BJ (cell line): ENCODE measurements around the gene PLEKHA5. TPM values are rescaled to one million over a fixed set of nuclear protein-coding genes. Genes with fewer than 3 reads are reported as not detected.

ENCODE experiments used
- CTCF ChIA-PET: fragments of 350-600 bp; formaldehyde crosslinking; extraction: SDS; loops from one replicate; lab custom pipeline; 2021; ENCODE audit warnings: antibody characterized with exemption, inconsistent platforms; lab: Yijun Ruan, JAX
- POLR2A ChIA-PET: fragments of 300-600 bp; sonication (Branson Sonifier 250); formaldehyde crosslinking; extraction: SDS; loops from one replicate; lab custom pipeline; 2021; ENCODE audit warnings: antibody characterized with exemption; lab: Charles Lee
- DNase-seq: peaks from one replicate; pipeline ENCODE4 v3.0.0-alpha.2; 2011; ENCODE audit warnings: low read depth
- H3K27me3 ChIP-seq: 2 replicates; pipeline ENCODE4 v1.6.0; 2011; ENCODE audit warnings: low read length; ENCODE audit not compliant: control insufficient read depth, insufficient read depth
- H3K36me3 ChIP-seq: 2 replicates; pipeline ENCODE4 v1.5.1; 2011; ENCODE audit warnings: low read length; ENCODE audit not compliant: control insufficient read depth, insufficient read depth
- H3K4me3 ChIP-seq: 2 replicates; pipeline ENCODE4 v1.5.1; 2011; ENCODE audit warnings: low read depth, mild to moderate bottlenecking, control low read depth, low read length
- polyA plus RNA-seq: library from polyadenylated mRNA; depleted of rRNA; stranded (reverse); fragments of >200 nt; gene quantifications from 2 replicates; pipeline ENCODE4 v1.2.3, GENCODE V29; 2011
- TF ChIP-seq, protein P1 (sequence below): IDR thresholded peaks from 2 replicates; pipeline ENCODE4 v1.5.1; 2011; ENCODE audit warnings: low read depth, mild to moderate bottlenecking, control low read depth, inconsistent platforms, low read length, moderate library complexity; ENCODE audit not compliant: insufficient read depth

Gene PLEKHA5
- polyA plus RNA-seq, 1 experiment: 5.8 TPM

DNA sequence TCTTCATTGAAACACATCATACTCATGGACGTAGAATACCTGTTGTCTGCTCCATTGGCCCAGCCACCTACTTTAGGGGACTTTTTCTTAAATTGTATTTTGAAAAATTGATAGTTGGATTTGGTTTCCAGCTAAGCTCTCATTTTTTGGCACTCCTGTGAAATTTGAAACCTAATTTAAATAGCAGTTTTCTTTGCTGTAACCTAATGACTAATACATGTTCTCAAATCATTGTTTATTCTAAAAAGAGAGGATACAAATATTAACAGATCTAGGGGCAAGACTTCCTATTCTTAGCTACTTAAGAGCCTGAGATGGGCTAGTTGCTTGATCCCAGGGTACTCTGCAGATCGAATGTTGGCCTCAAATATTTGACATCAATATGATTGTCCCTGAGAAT is 78.9 kb downstream of the PLEKHA5 start:
- no peaks in the 10 kb centered on the region for H3K36me3 ChIP-seq
- ChIA-PET CTCF (interaction anchor here (0.5 to 1.6 kb wide), 2 partner anchors 9 to 292 kb away, joined by 3 to 5 read pairs; no protein-coding TSS in a partner anchor), POLR2A (no interaction called here)
- H3K4me3 ChIP-seq: no peak overlapping the region
- H3K27me3 ChIP-seq: no peaks in the 10 kb centered on the region
- TF ChIP-seq, protein P1, sequence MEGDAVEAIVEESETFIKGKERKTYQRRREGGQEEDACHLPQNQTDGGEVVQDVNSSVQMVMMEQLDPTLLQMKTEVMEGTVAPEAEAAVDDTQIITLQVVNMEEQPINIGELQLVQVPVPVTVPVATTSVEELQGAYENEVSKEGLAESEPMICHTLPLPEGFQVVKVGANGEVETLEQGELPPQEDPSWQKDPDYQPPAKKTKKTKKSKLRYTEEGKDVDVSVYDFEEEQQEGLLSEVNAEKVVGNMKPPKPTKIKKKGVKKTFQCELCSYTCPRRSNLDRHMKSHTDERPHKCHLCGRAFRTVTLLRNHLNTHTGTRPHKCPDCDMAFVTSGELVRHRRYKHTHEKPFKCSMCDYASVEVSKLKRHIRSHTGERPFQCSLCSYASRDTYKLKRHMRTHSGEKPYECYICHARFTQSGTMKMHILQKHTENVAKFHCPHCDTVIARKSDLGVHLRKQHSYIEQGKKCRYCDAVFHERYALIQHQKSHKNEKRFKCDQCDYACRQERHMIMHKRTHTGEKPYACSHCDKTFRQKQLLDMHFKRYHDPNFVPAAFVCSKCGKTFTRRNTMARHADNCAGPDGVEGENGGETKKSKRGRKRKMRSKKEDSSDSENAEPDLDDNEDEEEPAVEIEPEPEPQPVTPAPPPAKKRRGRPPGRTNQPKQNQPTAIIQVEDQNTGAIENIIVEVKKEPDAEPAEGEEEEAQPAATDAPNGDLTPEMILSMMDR: no peak
- DNase-seq: no peak

DNA sequence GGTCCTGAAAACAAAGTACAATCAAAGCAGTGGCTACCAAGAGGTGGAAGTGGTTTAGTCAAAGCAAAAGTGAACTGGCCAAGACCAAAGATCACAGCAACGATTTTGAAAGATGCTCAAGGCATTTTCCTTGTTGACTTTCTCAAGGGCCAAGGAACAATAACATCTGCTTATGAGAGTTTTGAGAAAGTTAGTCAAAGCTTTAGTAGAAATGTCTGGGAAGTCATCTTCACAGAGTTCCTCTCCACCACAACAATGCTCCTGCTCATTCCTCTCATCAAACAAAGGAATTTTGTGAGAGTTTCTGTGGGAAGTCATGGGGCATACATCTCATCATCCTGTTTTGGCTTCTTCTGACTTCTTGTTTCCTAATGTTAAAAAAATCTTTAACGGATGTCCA is 80.1 kb downstream of the PLEKHA5 start:
- TF ChIP-seq, protein P1: no peak
- POLR2A ChIA-PET: no interaction called here
- DNase-seq: no peak
- Histone ChIP-seq H3K4me3 (no peak overlapping the region), H3K27me3 (no peaks in the 10 kb centered on the region), H3K36me3 (no peaks in the 10 kb centered on the region)
- CTCF ChIA-PET: no interaction called here

DNA sequence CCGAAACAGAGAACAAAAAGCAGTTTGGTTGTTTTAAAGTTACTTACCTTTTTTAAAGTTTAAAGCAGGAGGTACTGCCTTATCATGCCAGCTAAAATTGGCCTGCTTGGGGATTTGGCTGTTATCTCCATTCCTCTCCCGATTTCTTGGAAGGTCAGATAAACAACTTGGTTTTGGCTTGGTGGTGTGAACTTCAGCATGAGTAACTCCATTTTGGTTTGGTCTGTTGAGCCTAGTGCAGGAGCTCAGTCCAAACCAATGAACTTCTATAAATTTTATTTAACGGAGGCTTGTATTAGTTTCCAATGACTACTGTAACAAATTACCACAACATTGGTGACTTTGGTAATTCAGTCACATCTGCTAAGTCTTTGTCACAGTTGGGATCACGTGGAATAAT is 82.3 kb downstream of the PLEKHA5 start:
- H3K4me3 ChIP-seq: no peak overlapping the region
- ChIA-PET CTCF (no interaction called here), POLR2A (no interaction called here)

DNA sequence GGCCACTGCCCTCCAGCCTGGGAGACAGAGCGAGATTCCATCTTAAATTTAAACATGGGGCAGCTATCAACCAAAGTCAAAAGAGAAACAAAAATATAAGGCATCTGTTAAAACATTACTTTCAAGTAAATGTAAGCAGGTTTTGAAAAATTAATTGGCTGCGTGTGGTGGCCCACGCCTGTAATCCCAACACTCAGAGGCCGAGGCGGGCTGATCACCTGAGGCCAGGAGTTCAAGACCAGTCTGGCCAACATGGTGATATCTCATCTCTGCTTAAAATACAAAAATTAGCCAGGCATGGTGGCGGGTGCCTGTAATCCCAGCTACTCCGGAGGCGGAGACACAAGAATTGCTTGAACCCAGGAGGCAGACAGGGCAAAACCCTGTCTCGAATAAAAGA is 82.7 kb downstream of the PLEKHA5 start:
- CTCF ChIA-PET: no interaction called here
- DNase-seq: no peak
- POLR2A ChIA-PET: no interaction called here
- H3K4me3 ChIP-seq: no peak overlapping the region
- H3K36me3 ChIP-seq: no peaks in the 10 kb centered on the region
- no peaks in the 10 kb centered on the region for H3K27me3 ChIP-seq
- TF ChIP-seq, protein P1: no peak

More for the DNA sequence above, 82.3 kb downstream of the PLEKHA5 start:
- DNase-seq: no peak
- TF ChIP-seq, protein P1: no peak
- no peaks in the 10 kb centered on the region for H3K36me3 ChIP-seq
- no peaks in the 10 kb centered on the region for H3K27me3 ChIP-seq

DNA sequence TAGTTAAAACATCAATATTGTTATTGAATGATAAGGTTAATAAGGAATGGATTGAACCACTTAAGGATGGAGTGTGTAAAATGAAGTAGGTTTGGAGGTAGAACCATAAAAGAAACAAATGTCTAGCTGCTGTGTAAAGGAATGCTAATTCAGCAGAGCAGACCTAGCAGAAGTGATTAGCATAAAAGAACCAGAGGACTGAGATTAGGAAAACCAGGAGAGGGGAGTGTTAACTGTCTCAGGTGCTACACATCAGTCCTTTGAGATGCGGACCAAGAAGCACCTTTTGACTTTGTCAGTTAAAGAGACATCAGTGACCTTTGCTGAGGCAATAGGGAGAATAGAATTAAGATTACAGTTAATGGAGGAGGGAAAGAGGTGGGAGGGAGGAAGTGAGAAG is 84.5 kb downstream of the PLEKHA5 start:
- CTCF ChIA-PET: no interaction called here
- TF ChIP-seq, protein P1: no peak

More for the DNA sequence above, 84.5 kb downstream of the PLEKHA5 start:
- POLR2A ChIA-PET: interaction anchor here (0.7 kb wide), 1 partner anchor 953 kb away, joined by 3 read pairs; the partner anchor contains the start of gene PIK3C2G
- Histone ChIP-seq H3K27me3 (no peaks in the 10 kb centered on the region), H3K4me3 (no peak overlapping the region), H3K36me3 (no peaks in the 10 kb centered on the region)
- DNase-seq: no peak
